Mucosa of rectum (tissue), 2 donors: ENCODE measurements around the gene CRAMP1.
"Not testable (repeated sequence)": the region's sequence is repeated elsewhere in the genome, so short reads cannot be mapped to it uniquely, and the experiment has no call there.

Source experiments
- H3K27ac ChIP-seq, 2 donors: one replicate each; pipeline ENCODE4 v1.7.0; 2013; ENCODE audit warnings: inconsistent platforms in 2 of 2, low read depth in 2 of 2, low read length in 2 of 2
- H3K27me3 ChIP-seq, 2 donors: one replicate each; pipeline ENCODE4 v1.7.0; 2013; ENCODE audit warnings: low read length in 2 of 2; ENCODE audit not compliant: control insufficient read depth in 2 of 2, insufficient read depth in 2 of 2
- H3K36me3 ChIP-seq, 2 donors: one replicate each; pipeline ENCODE4 v1.7.0; 2013; ENCODE audit warnings: low read length in 2 of 2; ENCODE audit not compliant: control insufficient read depth in 2 of 2, insufficient read depth in 2 of 2
- H3K4me1 ChIP-seq, 2 donors: one replicate each; pipeline ENCODE4 v1.7.0; 2013; ENCODE audit warnings: low read length in 2 of 2, mild to moderate bottlenecking in 1 of 2; ENCODE audit not compliant: control insufficient read depth in 2 of 2, insufficient read depth in 2 of 2
- H3K4me3 ChIP-seq, 2 donors: one replicate each; pipeline ENCODE4 v1.7.0; 2013; ENCODE audit warnings: low read length in 2 of 2
- H3K9ac ChIP-seq, 2 donors: one replicate each; pipeline ENCODE4 v1.7.0; 2013; ENCODE audit warnings: low read length in 2 of 2, low read depth in 1 of 2, mild to moderate bottlenecking in 1 of 2
- H3K9me3 ChIP-seq, 2 donors: one replicate each; pipeline ENCODE4 v1.7.0; 2013; ENCODE audit warnings: low read length in 2 of 2; ENCODE audit not compliant: control insufficient read depth in 2 of 2
- donor health status: healthy.
- donor health status: Normal muscosa, but diverticular disease.

CRAMP1 gene

DNA sequence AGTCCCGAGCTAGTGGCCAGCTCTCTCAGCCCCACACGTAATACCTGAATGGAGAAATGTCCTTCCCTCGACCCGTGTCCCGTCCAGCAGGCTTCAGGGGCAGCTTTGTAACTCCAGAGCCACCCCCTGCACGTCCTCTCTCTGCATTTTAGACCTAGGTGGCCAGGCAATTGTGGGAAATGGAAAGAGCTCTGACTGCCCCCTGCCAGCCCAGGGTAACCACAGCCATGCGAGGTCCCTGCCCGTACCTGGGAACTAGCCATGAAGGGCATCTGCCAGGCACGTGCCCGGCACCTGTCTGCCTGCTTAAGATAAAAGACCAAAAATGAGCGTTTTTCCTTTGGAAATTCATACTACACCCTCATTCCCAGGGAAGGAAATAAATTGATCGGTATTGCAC lies 103.1 kb downstream of the CRAMP1 start:
- H3K4me1 ChIP-seq: no peaks in the 10 kb centered on the region
- no peak overlapping the region for H3K9ac ChIP-seq
- H3K27ac ChIP-seq: no peak overlapping the region
- peaks cover 0 to 2% of the 10 kb centered on the region in 2 donors for H3K36me3 ChIP-seq
- no peaks in the 10 kb centered on the region for H3K27me3 ChIP-seq
- no peak overlapping the region for H3K4me3 ChIP-seq
- H3K9me3 ChIP-seq: no peaks in the 10 kb centered on the region

DNA sequence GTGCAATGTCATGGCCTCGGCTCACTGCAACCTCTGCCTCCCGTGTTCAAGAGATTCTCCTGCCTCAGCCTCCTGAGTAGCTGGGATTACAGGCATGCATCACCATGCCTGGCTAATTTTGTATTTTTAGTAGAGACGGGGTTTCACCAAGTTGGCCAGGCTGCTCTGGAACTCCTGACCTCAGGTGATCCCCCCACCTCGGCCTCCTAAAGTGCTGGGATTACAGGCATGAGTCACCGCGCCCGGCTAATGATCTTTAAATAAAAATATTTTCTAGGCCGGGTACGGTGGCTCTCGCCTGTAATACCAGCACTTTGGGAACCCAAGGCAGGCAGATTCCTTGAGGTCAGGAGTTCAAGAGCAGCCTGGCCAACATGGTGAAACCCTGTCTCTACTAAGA lies 106.1 kb downstream of the CRAMP1 start:
- H3K9me3 ChIP-seq, H3K4me1 ChIP-seq, H3K27me3 ChIP-seq, H3K9ac ChIP-seq, H3K27ac ChIP-seq, H3K36me3 ChIP-seq, H3K4me3 ChIP-seq: not testable (repeated sequence)

DNA sequence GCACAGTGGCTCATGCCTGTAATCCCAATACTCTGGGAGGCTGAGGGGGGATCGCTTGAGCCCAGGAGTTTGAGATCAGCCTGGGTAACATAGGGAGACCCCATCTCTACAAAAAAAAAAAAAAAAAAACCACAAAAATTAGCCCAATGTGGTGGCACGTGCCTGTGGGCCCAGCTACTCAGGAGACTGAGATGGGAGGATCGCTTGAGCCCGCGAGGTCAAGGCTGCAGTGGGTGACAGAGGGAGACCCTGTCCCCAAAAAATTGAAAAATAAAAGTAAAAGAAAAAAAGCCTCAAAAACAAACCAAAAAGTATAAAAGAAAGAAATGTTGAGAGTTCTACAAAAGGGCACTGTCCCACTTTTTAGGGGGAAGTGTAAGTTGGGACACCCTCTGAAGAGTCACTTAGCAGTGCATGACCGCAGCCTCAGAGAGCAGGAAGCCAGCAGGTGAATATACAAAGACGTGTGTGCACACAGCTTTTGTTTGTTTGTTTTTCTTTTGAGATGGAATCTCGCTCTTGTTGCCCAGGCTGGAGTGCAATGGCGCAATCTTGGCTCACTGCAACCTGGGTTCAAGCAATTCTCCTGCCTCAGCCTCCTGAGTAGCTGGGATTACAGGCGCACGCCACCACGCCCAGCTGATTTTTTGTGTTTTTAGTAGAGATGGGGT lies 107.5 kb downstream of the CRAMP1 start:
- H3K9me3 ChIP-seq, H3K27me3 ChIP-seq, H3K27ac ChIP-seq, H3K9ac ChIP-seq, H3K4me3 ChIP-seq, H3K36me3 ChIP-seq: not testable (repeated sequence)
- peaks cover 2 to 10% of the 10 kb centered on the region in 2 donors for H3K4me1 ChIP-seq

DNA sequence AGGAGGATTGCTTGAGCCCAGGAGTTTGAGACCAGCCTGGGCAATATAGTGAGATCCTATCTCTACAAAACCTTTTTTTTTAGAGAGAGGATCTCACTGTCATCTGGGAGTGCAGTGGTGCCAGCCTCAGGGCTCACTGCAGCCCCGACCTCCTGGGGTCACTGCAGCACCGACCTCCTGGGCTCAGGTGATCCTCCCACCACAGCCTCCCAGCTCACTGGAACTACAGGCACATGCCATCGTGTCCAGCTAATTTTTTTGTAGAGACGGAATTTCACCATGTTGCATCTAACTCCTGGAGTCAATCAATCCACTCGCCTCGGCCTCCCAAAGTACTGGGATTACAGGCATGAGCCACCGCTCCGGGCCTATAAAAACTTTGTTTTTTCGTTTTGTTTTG lies 109.2 kb downstream of the CRAMP1 start:
- Histone ChIP-seq H3K4me3 (no peak overlapping the region), H3K36me3 (peaks cover 4 to 10% of the 10 kb centered on the region in 2 donors), H3K27ac (no peak overlapping the region), H3K27me3 (no peaks in the 10 kb centered on the region), H3K9me3 (no peaks in the 10 kb centered on the region), H3K4me1 (peaks cover 2 to 10% of the 10 kb centered on the region in 2 donors), H3K9ac (no peak overlapping the region)

DNA sequence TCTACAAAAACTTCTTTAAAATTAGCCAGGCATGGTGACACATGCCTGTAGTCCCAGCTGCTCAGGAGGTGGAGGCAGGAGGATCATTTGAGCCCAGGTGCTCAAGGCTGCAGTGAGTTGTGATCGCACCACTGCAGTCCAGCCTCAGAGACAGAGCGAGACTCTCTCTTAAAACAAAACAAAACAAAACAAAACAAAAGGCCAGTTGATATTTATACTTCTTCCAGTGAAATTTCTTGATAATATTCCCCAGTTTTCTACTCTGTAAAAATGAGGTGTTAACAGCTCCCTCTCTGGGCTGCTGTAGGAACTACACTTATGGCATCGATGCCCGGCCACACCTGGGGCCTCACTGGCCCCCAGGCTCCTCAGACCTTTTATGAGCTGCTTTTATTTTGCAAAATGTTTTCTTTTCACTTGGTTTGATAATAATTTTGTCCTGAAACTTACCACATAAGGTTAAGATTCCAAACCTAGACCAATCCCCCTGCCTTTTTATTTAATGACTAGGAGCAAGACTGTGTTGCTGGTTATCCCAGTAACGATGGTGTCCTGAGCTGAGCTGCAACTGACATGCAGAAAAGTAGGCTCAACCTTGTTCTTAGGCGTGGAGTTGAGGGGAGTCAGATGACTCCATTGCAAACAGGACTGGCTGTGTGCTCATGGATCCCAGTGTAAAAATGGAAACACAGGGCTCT lies 111.4 kb downstream of the CRAMP1 start:
- Histone ChIP-seq H3K9ac (no peak overlapping the region), H3K27me3 (no peaks in the 10 kb centered on the region), H3K36me3 (peaks cover 14 to 24% of the 10 kb centered on the region in 2 donors), H3K4me1 (peaks cover 2 to 10% of the 10 kb centered on the region in 2 donors), H3K9me3 (no peaks in the 10 kb centered on the region), H3K4me3 (no peak overlapping the region), H3K27ac (no peak overlapping the region)

DNA sequence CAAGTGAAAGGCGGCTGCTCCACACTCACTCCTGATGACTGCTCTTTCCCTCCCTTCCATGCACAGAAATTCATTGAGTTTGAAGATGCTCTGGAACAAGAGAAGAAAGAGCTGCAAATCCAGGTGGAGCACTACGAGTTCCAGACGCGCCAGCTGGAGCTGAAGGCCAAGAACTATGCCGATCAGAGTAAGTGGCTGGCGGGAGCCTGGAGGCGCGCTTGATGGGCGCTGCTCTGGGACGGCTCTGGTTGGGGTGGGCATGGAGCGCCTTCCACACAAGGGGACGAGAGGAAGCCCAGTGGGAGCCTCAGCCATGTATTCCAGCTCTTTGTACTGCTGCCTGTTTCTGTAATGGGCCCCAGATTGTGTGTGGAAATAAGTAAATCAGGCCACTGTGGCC lies 112.3 kb downstream of the CRAMP1 start:
- Histone ChIP-seq H3K9me3 (no peaks in the 10 kb centered on the region), H3K4me3 (no peak overlapping the region), H3K36me3 (peaks cover 21 to 27% of the 10 kb centered on the region in 2 donors), H3K9ac (no peak overlapping the region), H3K27ac (no peak overlapping the region), H3K4me1 (peaks cover 2 to 10% of the 10 kb centered on the region in 2 donors), H3K27me3 (no peaks in the 10 kb centered on the region)

DNA sequence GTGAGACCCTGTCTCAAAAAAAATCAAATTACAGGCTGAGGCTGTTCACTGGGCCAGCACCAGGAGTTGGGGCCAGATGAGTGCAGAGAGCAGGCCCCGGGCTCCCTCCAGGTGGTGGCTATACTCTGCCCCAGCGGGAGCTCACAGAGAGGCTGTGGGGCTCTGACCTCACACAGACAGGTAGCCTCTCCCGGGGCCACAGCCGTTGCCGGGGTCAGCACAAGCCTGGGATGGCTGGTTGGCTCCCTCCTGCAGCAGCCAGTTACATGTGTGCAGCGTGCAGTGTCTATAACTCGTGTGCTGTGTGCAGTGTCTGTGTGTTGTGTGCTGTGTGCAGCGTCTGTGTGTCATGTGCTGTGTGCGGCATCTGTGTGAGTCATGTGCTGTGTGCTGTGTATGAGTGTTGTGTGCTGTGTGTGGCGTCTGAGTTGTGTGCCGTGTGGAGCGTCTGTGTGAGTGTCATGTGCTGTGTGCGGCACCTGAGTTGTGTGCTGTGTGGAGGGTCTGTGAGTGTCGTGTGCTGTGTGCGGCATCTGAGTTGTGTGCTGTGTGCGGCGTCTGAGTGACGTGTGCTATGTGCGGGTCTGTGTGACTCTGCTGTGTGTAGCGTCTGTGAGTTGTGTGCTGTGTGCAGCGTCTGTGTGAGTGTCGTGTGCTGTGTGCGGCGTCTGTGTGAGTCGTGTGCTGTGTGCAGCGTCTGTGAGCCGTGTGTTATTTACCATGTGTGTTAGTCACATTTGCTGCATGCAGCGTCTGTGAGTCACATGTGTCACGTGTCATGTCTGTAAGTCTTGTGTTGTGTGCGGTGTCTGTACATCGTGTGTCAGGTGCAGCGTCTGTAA lies 114.7 kb downstream of the CRAMP1 start:
- H3K27me3 ChIP-seq: no peaks in the 10 kb centered on the region
- no peak overlapping the region for H3K9ac ChIP-seq
- peaks cover under 1 to 10% of the 10 kb centered on the region in 2 donors for H3K4me1 ChIP-seq
- H3K27ac ChIP-seq: no peak overlapping the region
- peaks cover 21 to 33% of the 10 kb centered on the region in 2 donors for H3K36me3 ChIP-seq
- no peak overlapping the region for H3K4me3 ChIP-seq
- no peaks in the 10 kb centered on the region for H3K9me3 ChIP-seq
